ENCODE measurements around the gene TTC39A.
"Not testable (repeated sequence)": the region's sequence is repeated elsewhere in the genome, so short reads cannot be mapped to it uniquely, and the experiment has no call there.

DNA sequence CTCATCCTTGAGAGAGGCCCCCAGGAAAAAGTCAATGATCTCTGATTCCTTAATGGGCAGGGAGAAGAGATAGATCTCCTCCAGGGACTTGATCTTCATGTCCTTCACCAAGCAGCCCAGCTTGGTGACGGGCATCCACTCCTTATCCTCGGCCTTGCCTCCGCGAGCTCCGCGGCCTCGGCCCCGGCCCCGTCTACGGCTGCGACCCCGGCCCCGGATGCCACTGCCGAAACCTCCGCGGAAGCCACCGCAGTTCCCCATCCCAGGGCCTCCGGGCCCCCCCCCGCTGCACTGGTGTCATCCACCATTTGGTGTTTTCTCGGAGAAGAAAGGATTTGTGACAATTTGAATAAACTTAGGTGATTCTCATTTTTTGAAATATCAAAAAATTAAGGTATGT lies 79.2 kb downstream of the TTC39A start:
- TF ChIP-seq, protein P1, sequence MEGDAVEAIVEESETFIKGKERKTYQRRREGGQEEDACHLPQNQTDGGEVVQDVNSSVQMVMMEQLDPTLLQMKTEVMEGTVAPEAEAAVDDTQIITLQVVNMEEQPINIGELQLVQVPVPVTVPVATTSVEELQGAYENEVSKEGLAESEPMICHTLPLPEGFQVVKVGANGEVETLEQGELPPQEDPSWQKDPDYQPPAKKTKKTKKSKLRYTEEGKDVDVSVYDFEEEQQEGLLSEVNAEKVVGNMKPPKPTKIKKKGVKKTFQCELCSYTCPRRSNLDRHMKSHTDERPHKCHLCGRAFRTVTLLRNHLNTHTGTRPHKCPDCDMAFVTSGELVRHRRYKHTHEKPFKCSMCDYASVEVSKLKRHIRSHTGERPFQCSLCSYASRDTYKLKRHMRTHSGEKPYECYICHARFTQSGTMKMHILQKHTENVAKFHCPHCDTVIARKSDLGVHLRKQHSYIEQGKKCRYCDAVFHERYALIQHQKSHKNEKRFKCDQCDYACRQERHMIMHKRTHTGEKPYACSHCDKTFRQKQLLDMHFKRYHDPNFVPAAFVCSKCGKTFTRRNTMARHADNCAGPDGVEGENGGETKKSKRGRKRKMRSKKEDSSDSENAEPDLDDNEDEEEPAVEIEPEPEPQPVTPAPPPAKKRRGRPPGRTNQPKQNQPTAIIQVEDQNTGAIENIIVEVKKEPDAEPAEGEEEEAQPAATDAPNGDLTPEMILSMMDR (IDR thresholded peaks at IDR 0.05; ENCODE audit: low read length) = not testable (repeated sequence)
- not testable (repeated sequence) for TF ChIP-seq EZH2 (IDR thresholded peaks at IDR 0.05; ENCODE audit: borderline replicate concordance, low read length)
